Glutamatergic neuron (in vitro differentiated cells): ENCODE measurements around the gene ASB11. TPM values are rescaled to one million over a fixed set of nuclear protein-coding genes. Genes with fewer than 3 reads are reported as not detected.

Experiments
- DNase-seq: peaks from one replicate; pipeline ENCODE4 v3.0.0; 2022
- H3K27ac Mint-ChIP-seq: one replicate; pipeline ENCODE4 v1.8.0; 2020; ENCODE audit warnings: mild to moderate bottlenecking, mixed read lengths, inconsistent platforms; ENCODE audit not compliant: unreplicated experiment
- H3K27me3 Mint-ChIP-seq: one replicate; pipeline ENCODE4 v1.8.0; 2020; ENCODE audit warnings: mild to moderate bottlenecking, moderate library complexity, mixed read lengths, inconsistent platforms; ENCODE audit not compliant: unreplicated experiment
- H3K36me3 Mint-ChIP-seq: one replicate; pipeline ENCODE4 v1.8.0; 2020; ENCODE audit warnings: mild to moderate bottlenecking, mixed read lengths, inconsistent platforms; ENCODE audit not compliant: unreplicated experiment
- H3K4me1 Mint-ChIP-seq: one replicate; pipeline ENCODE4 v1.8.0; 2020; ENCODE audit warnings: mild to moderate bottlenecking, low read depth, mixed read lengths, inconsistent platforms; ENCODE audit not compliant: unreplicated experiment
- H3K4me3 Mint-ChIP-seq: one replicate; pipeline ENCODE4 v1.8.0; 2020; ENCODE audit warnings: mild to moderate bottlenecking, mixed read lengths, inconsistent platforms; ENCODE audit not compliant: unreplicated experiment
- H3K9me3 Mint-ChIP-seq: one replicate; pipeline ENCODE4 v1.8.0; 2020; ENCODE audit warnings: mild to moderate bottlenecking, moderate library complexity, mixed read lengths, inconsistent platforms; ENCODE audit not compliant: unreplicated experiment
- total RNA-seq: library from RNA; stranded (reverse); fragmentation: NEBNext Ultra II Directional; extraction: Animal tissue kit (Norgen Biotek cat#: 25700); gene quantifications from one replicate; pipeline ENCODE4 v1.2.1, GENCODE V29; 2021; ENCODE audit not compliant: unreplicated experiment
- TF ChIP-seq, protein P1 (sequence below): fragments of 200-600 bp; sonication (generic); IDR thresholded peaks from one replicate; pipeline ENCODE4 v1.5.0; 2021; ENCODE audit not compliant: partially characterized antibody, unreplicated experiment

Gene ASB11
- total RNA-seq, 1 donor from 2014 or later = not detected

DNA sequence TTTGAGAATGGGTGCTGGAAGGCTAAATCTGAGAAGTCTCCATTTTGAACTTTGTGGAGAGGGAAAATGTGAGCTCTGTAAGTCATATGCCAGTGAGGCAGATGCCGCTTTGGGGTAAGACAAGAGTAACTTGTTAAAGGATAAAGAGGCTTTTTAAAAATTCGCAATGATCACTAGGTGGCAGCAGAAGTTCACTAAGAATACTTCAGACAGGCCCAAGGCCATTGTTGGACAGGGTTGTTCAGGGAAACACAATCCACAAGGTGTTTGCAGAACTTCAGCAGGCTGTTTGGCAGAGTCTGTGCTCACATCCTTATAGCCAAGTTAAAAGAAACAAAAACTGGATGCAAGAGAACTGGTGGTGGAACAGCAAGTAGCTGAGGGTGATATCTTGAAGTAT, 33.6 kb upstream of the ASB11 start:
- TF ChIP-seq, protein P1, sequence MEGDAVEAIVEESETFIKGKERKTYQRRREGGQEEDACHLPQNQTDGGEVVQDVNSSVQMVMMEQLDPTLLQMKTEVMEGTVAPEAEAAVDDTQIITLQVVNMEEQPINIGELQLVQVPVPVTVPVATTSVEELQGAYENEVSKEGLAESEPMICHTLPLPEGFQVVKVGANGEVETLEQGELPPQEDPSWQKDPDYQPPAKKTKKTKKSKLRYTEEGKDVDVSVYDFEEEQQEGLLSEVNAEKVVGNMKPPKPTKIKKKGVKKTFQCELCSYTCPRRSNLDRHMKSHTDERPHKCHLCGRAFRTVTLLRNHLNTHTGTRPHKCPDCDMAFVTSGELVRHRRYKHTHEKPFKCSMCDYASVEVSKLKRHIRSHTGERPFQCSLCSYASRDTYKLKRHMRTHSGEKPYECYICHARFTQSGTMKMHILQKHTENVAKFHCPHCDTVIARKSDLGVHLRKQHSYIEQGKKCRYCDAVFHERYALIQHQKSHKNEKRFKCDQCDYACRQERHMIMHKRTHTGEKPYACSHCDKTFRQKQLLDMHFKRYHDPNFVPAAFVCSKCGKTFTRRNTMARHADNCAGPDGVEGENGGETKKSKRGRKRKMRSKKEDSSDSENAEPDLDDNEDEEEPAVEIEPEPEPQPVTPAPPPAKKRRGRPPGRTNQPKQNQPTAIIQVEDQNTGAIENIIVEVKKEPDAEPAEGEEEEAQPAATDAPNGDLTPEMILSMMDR = peak; percentile 42
- Mint-ChIP-seq H3K4me3 (no peak overlapping the region), H3K27ac (no peak overlapping the region), H3K27me3 (peaks cover 2% of the 10 kb centered on the region), H3K4me1 (peaks cover 9% of the 10 kb centered on the region), H3K9me3 (no peaks in the 10 kb centered on the region), H3K36me3 (no peaks in the 10 kb centered on the region)
- DNase-seq = no peak

DNA sequence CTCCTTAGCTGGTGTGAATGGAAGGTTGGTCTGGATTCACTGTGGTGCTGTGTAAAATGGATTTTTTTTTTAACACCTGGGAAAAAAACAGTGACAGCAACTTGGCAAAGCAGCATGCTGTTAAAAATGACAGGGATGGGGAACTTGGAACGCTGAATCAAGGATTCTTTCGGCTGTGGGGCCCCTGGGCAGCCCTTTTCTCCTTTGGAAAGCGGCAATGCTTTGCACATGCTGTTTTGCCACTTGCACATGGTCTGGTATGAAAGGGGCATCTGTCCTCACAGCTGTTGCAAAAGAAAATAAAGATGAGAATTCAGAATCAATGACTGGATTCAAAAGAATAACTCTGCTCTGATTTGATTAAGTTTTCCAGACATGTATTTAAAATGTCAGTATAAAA, 30.5 kb upstream of the ASB11 start:
- Mint-ChIP-seq H3K9me3 (no peaks in the 10 kb centered on the region), H3K27me3 (no peaks in the 10 kb centered on the region), H3K36me3 (no peaks in the 10 kb centered on the region), H3K27ac (no peak overlapping the region), H3K4me1 (peaks cover 9% of the 10 kb centered on the region), H3K4me3 (no peak overlapping the region)
- no peak for DNase-seq
- TF ChIP-seq, protein P1 = no peak

DNA sequence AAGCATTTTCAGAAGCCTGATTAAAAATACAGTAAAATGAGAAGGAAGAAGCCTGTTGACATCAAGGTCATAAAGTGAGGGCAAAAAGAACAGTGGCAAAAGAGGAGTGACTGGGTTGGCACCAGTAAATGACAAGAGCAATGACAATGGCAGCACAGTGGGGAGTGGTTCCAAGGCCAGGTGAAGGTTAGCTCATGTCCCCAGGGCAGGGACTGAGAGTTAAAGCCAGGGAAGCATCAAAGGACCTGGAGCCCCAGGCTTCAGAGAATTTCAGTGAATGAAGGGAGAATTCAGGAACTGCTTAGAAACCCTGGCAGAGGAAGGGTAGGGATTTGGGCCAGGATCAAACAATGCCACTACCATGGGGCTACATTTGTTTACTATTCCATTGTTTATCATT, 28.7 kb upstream of the ASB11 start:
- TF ChIP-seq, protein P1 = no peak
- Mint-ChIP-seq H3K4me3 (no peak overlapping the region), H3K4me1 (peaks cover 3% of the 10 kb centered on the region), H3K27ac (no peak overlapping the region), H3K9me3 (no peaks in the 10 kb centered on the region), H3K36me3 (no peaks in the 10 kb centered on the region), H3K27me3 (no peaks in the 10 kb centered on the region)
- DNase-seq = no peak

DNA sequence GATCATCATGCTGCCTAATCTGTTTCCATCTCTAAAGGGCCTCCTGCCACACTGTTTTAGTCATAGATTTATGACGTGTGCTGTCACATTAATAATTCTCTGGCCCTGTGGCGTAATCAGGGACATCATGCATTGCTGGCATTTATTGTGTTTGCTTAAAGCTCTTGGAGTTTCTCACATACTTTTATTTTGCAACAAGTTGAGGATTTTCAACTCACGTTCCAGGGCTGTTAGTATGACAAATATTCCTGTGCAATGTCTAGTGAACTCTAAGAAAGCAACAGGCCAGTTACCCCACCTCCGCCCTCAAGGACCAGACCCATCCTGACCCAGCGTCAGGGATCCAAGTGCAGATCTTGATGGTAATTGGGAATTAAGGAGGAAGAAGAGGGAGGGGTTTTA, 27.6 kb upstream of the ASB11 start:
- Mint-ChIP-seq H3K27me3 (no peaks in the 10 kb centered on the region), H3K27ac (no peak overlapping the region), H3K36me3 (no peaks in the 10 kb centered on the region), H3K4me3 (no peak overlapping the region), H3K9me3 (no peaks in the 10 kb centered on the region), H3K4me1 (no peaks in the 10 kb centered on the region)
- TF ChIP-seq, protein P1 = no peak
- no peak for DNase-seq

DNA sequence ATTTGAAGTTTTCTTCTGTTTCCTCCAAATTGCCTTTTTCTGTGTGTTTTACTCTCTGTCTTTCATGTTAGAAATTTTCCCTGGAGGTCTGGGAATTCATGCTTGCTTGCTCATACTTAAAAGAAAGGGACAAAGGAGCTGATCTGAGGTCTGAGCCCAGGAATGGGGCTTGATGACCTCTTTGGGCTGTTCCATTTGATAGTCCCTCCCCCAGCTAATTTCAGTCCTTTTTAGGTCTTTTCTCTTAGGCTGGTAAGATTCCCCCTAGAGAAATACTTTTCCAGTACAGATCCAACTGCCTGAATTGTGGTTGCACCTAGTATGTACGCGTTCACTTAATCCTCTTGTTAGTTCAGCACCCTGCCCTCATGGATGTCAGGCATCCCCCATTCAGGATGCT, 25.4 kb upstream of the ASB11 start:
- no peaks in the 10 kb centered on the region for H3K4me1 Mint-ChIP-seq
- H3K9me3 Mint-ChIP-seq = no peaks in the 10 kb centered on the region
- no peak overlapping the region for H3K4me3 Mint-ChIP-seq
- TF ChIP-seq, protein P1 = no peak
- H3K27ac Mint-ChIP-seq = no peak overlapping the region
- no peaks in the 10 kb centered on the region for H3K27me3 Mint-ChIP-seq
- H3K36me3 Mint-ChIP-seq = no peaks in the 10 kb centered on the region
- no peak for DNase-seq
